HFFc6 (cell line): ENCODE measurements around the gene NARS2. TPM values are rescaled to one million over a fixed set of nuclear protein-coding genes. Genes with fewer than 3 reads are reported as not detected.

Source experiments
- DNase-seq: peaks from one replicate; pipeline ENCODE4 v3.0.0-alpha.2; 2018
- H3K27ac Mint-ChIP-seq: 2 replicates; pipeline ENCODE4 v1.8.0; 2020; ENCODE audit warnings: mild to moderate bottlenecking, mixed read lengths
- H3K27me3 Mint-ChIP-seq: 2 replicates; pipeline ENCODE4 v1.8.0; 2021; ENCODE audit warnings: mild to moderate bottlenecking, moderate library complexity, mixed read lengths; ENCODE audit not compliant: insufficient read depth
- H3K36me3 Mint-ChIP-seq: 2 replicates; pipeline ENCODE4 v1.8.0; 2021; ENCODE audit warnings: low read depth, mixed read lengths
- H3K4me1 Mint-ChIP-seq: 2 replicates; pipeline ENCODE4 v1.8.0; 2020; ENCODE audit warnings: low read depth, mixed read lengths
- H3K4me3 Mint-ChIP-seq: 2 replicates; pipeline ENCODE4 v1.8.0; 2020; ENCODE audit warnings: mild to moderate bottlenecking, moderate library complexity, mixed read lengths
- H3K9me3 Mint-ChIP-seq: 2 replicates; pipeline ENCODE4 v1.8.0; 2020; ENCODE audit warnings: mild to moderate bottlenecking, mixed read lengths
- CTCF ChIP-seq: fragments of 200-600 bp; sonication (generic); IDR thresholded peaks from 2 replicates; pipeline ENCODE4 v1.5.0; 2021; ENCODE audit warnings: antibody characterized with exemption, mild to moderate bottlenecking
- total RNA-seq, 6 experiments: library from RNA; stranded (reverse); fragmentation: NEBNext Ultra II Directional; extraction: Animal tissue kit (Norgen Biotek cat#: 25700); gene quantifications; 2 replicates in 1 of 6; 3 replicates in 5 of 6; pipeline ENCODE4 v1.2.3, GENCODE V29; 2021

The NARS2 gene
- total RNA-seq, 6 experiments from 2014 or later, result 8.7 to 11.6 (median 10.3) TPM

GRCh38 chr11:78536933-78537332, 37.7 kb downstream of the NARS2 start:
- no peaks in the 10 kb centered on the region; the same call in 1 of the 2 replicates for H3K36me3 Mint-ChIP-seq
- H3K27ac Mint-ChIP-seq, result no peak overlapping the region
- DNase-seq, result no peak
- TF ChIP-seq CTCF, result no peak
- no peaks in the 10 kb centered on the region for H3K27me3 Mint-ChIP-seq
- no peak overlapping the region for H3K4me3 Mint-ChIP-seq
- H3K9me3 Mint-ChIP-seq, result no peaks in the 10 kb centered on the region
- peaks cover 4% of the 10 kb centered on the region for H3K4me1 Mint-ChIP-seq

GRCh38 chr11:78535920-78536319, 38.7 kb downstream of the NARS2 start:
- Mint-ChIP-seq H3K4me3 (no peak overlapping the region), H3K9me3 (no peaks in the 10 kb centered on the region), H3K36me3 (no peaks in the 10 kb centered on the region), H3K27me3 (no peaks in the 10 kb centered on the region), H3K27ac (no peak overlapping the region), H3K4me1 (no peaks in the 10 kb centered on the region)
- DNase-seq, result no peak
- TF ChIP-seq CTCF, result no peak

DNA sequence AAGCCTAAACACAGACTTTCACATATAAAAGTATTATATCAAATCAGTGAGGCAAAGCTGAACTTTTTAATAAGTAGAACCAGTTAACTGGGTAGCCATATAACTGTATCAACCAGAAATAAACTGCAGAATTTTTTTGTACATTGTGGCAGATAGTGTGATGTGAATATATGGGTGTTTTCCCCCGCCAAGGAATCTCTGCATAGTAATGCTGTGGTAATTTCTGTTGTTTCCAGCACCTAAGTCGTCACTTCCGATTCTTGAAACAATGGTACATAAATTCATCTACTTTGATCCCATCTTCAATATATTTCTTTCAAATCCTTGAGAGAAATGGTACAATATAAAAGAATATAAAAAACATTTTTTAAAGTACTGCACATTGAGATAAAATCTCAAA, 39.6 kb downstream of the NARS2 start:
- no peaks in the 10 kb centered on the region for H3K36me3 Mint-ChIP-seq
- no peak for DNase-seq
- no peaks in the 10 kb centered on the region for H3K9me3 Mint-ChIP-seq
- H3K27ac Mint-ChIP-seq, result no peak overlapping the region
- H3K4me1 Mint-ChIP-seq, result no peaks in the 10 kb centered on the region
- no peaks in the 10 kb centered on the region for H3K27me3 Mint-ChIP-seq
- H3K4me3 Mint-ChIP-seq, result no peak overlapping the region
- TF ChIP-seq CTCF, result no peak

DNA sequence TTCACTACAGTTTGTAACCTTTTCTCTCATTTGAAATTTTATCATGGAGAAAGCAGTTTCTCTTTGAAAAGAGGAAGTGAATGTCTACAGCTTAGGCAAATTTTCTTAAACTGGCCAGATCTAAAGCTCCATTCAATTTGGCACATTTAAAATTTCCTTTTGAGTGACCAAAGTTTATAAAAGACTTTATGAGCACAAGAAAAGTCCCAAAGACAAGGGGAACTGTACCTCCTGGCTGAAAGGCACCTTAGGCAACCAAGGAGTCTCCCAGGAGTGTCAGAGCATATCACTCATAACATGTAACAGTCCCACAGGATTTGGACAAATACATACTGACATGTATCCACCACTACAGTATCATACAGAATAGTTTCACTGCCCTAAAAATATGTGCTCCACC, 41.3 kb downstream of the NARS2 start:
- no peak for TF ChIP-seq CTCF
- Mint-ChIP-seq H3K27me3 (no peaks in the 10 kb centered on the region), H3K9me3 (no peaks in the 10 kb centered on the region), H3K36me3 (no peaks in the 10 kb centered on the region), H3K4me3 (no peak overlapping the region), H3K27ac (no peak overlapping the region), H3K4me1 (no peaks in the 10 kb centered on the region)
- no peak for DNase-seq

DNA sequence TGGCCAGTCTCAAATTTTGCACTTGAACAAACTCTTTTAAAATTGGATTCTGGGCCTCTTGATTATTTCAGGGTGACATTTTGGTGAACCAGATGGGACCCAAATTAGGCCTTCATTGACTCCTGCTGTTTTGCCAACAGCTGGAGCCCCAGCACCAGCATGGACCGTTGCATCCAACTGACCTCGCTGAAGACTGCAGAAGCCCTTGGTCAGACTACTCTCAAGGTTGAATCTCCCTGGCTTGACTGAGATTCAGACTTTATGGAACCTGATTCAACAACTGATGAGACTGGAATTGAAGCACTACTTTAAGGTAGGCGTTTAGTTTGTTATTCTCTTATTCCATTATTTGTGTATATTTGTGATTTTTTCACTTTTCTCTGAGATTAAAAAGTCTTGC, 41.7 kb downstream of the NARS2 start:
- H3K27ac Mint-ChIP-seq, result no peak overlapping the region
- no peaks in the 10 kb centered on the region for H3K27me3 Mint-ChIP-seq
- no peaks in the 10 kb centered on the region for H3K9me3 Mint-ChIP-seq
- no peak for TF ChIP-seq CTCF
- no peaks in the 10 kb centered on the region for H3K36me3 Mint-ChIP-seq
- no peak overlapping the region for H3K4me3 Mint-ChIP-seq
- no peaks in the 10 kb centered on the region for H3K4me1 Mint-ChIP-seq
- DNase-seq, result no peak
